Calu3 (cell line): ENCODE results near the gene ARHGAP24. TPM values are rescaled to one million over a fixed set of nuclear protein-coding genes. Genes with fewer than 3 reads are reported as not detected.

ENCODE experiments used
- BruUV-seq: library from RNA; stranded (reverse); fragments of 400-500 nt; replicated peaks from 2 replicates; lab custom pipeline; 2021; lab: Mats Ljungman, UMichigan
- CTCF ChIA-PET: fragments of 300-600 bp; sonication (Branson Sonifier 250); formaldehyde crosslinking; loops from one replicate; lab custom pipeline; 2022; ENCODE audit warnings: antibody characterized with exemption; lab: Charles Lee
- DNase-seq: peaks from one replicate; pipeline ENCODE4 v3.0.0; 2022
- H3K27ac Mint-ChIP-seq: one replicate; pipeline ENCODE4 v1.8.0; 2022; ENCODE audit warnings: mixed read lengths; ENCODE audit not compliant: unreplicated experiment
- H3K27me3 Mint-ChIP-seq: one replicate; pipeline ENCODE4 v1.8.0; 2022; ENCODE audit warnings: mixed read lengths; ENCODE audit not compliant: unreplicated experiment
- H3K36me3 Mint-ChIP-seq: one replicate; pipeline ENCODE4 v1.8.0; 2022; ENCODE audit warnings: mild to moderate bottlenecking, moderate library complexity, mixed read lengths; ENCODE audit not compliant: insufficient read depth, unreplicated experiment
- H3K4me1 Mint-ChIP-seq: one replicate; pipeline ENCODE4 v1.8.0; 2022; ENCODE audit warnings: mild to moderate bottlenecking, low read depth, mixed read lengths; ENCODE audit not compliant: unreplicated experiment
- H3K4me3 Mint-ChIP-seq: one replicate; pipeline ENCODE4 v1.8.0; 2022; ENCODE audit warnings: mild to moderate bottlenecking, low read depth, moderate library complexity, mixed read lengths; ENCODE audit not compliant: unreplicated experiment
- H3K9me3 Mint-ChIP-seq: one replicate; pipeline ENCODE4 v1.8.0; 2022; ENCODE audit warnings: low read depth, mixed read lengths; ENCODE audit not compliant: unreplicated experiment
- CTCF ChIP-seq: fragments of 200-600 bp; IDR thresholded peaks from one replicate; pipeline ENCODE4 v1.8.0; 2022; ENCODE audit warnings: antibody characterized with exemption; ENCODE audit not compliant: unreplicated experiment
- intact Hi-C: fragments of 100-400 bp; cut with micrococcal nuclease; formaldehyde crosslinking; loops from one replicate; pipeline ENCODE4 v1.10.0; 2022; ENCODE audit not compliant: unreplicated experiment
- total RNA-seq: library from RNA; stranded (reverse); gene quantifications from 2 replicates; pipeline ENCODE4 v1.2.3, GENCODE V29; 2022

Gene ARHGAP24
- total RNA-seq, 1 experiment from 2014 or later, result 10.2 TPM

GRCh38 chr4:85737254-85737653 is 262.3 kb downstream of the ARHGAP24 start:
- no peak for TF ChIP-seq CTCF
- no peak for DNase-seq
- Mint-ChIP-seq H3K27ac (no peak overlapping the region), H3K4me1 (peaks cover 20% of the 10 kb centered on the region), H3K36me3 (no peaks in the 10 kb centered on the region), H3K27me3 (no peaks in the 10 kb centered on the region), H3K4me3 (no peak overlapping the region), H3K9me3 (no peaks in the 10 kb centered on the region)
- no TSS peak for BruUV-seq
- CTCF ChIA-PET, result no interaction called here
- intact Hi-C loops, result no loop called here

- no peaks in the 10 kb centered on the region for H3K27me3 Mint-ChIP-seq
- no peak for DNase-seq
- H3K36me3 Mint-ChIP-seq, result no peaks in the 10 kb centered on the region
- H3K4me1 Mint-ChIP-seq, result peaks cover 20% of the 10 kb centered on the region
- CTCF ChIA-PET, result no interaction called here
- BruUV-seq, result no TSS peak
- TF ChIP-seq CTCF, result no peak
- no peak overlapping the region for H3K27ac Mint-ChIP-seq
- no peaks in the 10 kb centered on the region for H3K9me3 Mint-ChIP-seq
- H3K4me3 Mint-ChIP-seq, result no peak overlapping the region
- intact Hi-C loops, result no loop called here
These were observed 263.8 kb downstream of the ARHGAP24 start for GRCh38 chr4:85738721-85739120.

GRCh38 chr4:85740431-85740861 is 265.5 kb downstream of the ARHGAP24 start:
- CTCF ChIA-PET, result no interaction called here
- peaks cover 8% of the 10 kb centered on the region for H3K4me1 Mint-ChIP-seq

GRCh38 chr4:85741381-85741780 is 266.4 kb downstream of the ARHGAP24 start:
- intact Hi-C loops, result no loop called here
- BruUV-seq, result no TSS peak
- DNase-seq, result no peak
- H3K27me3 Mint-ChIP-seq, result no peaks in the 10 kb centered on the region
- no peaks in the 10 kb centered on the region for H3K36me3 Mint-ChIP-seq
- CTCF ChIA-PET, result no interaction called here
- no peaks in the 10 kb centered on the region for H3K9me3 Mint-ChIP-seq
- H3K27ac Mint-ChIP-seq, result no peak overlapping the region
- peaks cover 6% of the 10 kb centered on the region for H3K4me1 Mint-ChIP-seq
- no peak overlapping the region for H3K4me3 Mint-ChIP-seq
- no peak for TF ChIP-seq CTCF

More at GRCh38 chr4:85740431-85740861, 265.5 kb downstream of the ARHGAP24 start:
- H3K27ac Mint-ChIP-seq, result no peak overlapping the region
- BruUV-seq, result no TSS peak
- no peaks in the 10 kb centered on the region for H3K36me3 Mint-ChIP-seq
- no peak overlapping the region for H3K4me3 Mint-ChIP-seq
- intact Hi-C loops, result no loop called here
- DNase-seq, result no peak
- no peaks in the 10 kb centered on the region for H3K27me3 Mint-ChIP-seq
- H3K9me3 Mint-ChIP-seq, result no peaks in the 10 kb centered on the region
- TF ChIP-seq CTCF, result no peak
